GM12874 (cell line): ENCODE results near the gene ATP11C.

Experiments used
- CTCF ChIP-seq: IDR thresholded peaks from 2 replicates; pipeline ENCODE4 v1.5.1; 2011; ENCODE audit warnings: low read depth, mild to moderate bottlenecking, control low read depth, low read length, moderate library complexity; ENCODE audit not compliant: insufficient read depth

Gene ATP11C

GRCh38 chrX:139967300-139967699 lies 34.4 kb upstream of the ATP11C start:
- peak; percentile 32; the same call in 1 of the 2 replicates for TF ChIP-seq CTCF

- TF ChIP-seq CTCF: peak; percentile 26; the same call in 1 of the 2 replicates
Measured at GRCh38 chrX:139966159-139966558, 33.3 kb upstream of the ATP11C start.

GRCh38 chrX:139965421-139965820 lies 32.6 kb upstream of the ATP11C start, which contains the start of gene CXorf66:
TSS of gene CXorf66 (minus strand) at chrX:139965521. CDS start at chrX:139965496, 25 bp downstream.
- TF ChIP-seq CTCF: no peak

- TF ChIP-seq CTCF: no peak
Measured at GRCh38 chrX:139949703-139950102, 16.9 kb upstream of the ATP11C start.

GRCh38 chrX:139945075-139945474 lies 12.2 kb upstream of the ATP11C start:
- TF ChIP-seq CTCF: no peak

GRCh38 chrX:139936259-139936658 lies 3.4 kb upstream of the ATP11C start:
- TF ChIP-seq CTCF: no peak

GRCh38 chrX:139933904-139934303 lies 1.1 kb upstream of the ATP11C start:
- no peak for TF ChIP-seq CTCF
